ENCODE data around the gene HMGB1. TPM values are rescaled to one million over a fixed set of nuclear protein-coding genes. Genes with fewer than 3 reads are reported as not detected.

Gene HMGB1
- total RNA-seq, 4 donors from 2014 or later, result 169 to 229 (median 218) TPM

DNA sequence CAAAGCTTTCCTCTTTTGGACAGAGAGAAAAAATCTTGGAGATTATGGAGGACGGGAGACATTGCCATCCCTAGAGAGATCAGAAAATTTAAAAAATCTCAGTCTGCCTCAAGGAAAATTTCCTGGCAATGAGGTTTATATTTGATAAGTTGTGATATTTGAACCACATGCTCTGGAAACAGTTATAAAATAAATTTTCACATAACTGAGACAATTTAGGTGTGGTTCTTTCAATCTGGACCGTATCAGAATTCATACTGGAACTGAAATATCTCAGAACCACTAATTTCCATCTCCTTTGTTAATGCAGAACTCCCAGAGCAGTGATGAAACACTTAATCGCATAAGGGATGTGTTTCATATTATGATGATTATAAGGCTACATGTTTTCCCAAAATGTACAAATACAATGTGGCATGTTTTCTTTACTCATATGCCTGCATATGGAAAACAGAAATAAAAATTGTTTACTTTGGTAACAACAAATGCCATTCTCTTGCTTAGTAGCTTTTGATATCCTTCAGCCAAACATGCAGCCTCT, 29.8 kb downstream of the HMGB1 start:
- Histone ChIP-seq H3K4me1 (peaks cover 0 to 9% (median 4%) of the 10 kb centered on the region in 4 donors), H3K36me3 (no peaks in the 10 kb centered on the region), H3K27ac (replicated peaks in 1 of 4) (no peak overlapping the region), H3K4me3 (no peak overlapping the region), H3K9me3 (no peaks in the 10 kb centered on the region), H3K27me3 (no peaks in the 10 kb centered on the region)
- WGBS, result 74% methylated on average over 3 of the region's 3 CpGs
- intact Hi-C loops (cut with DNase I), result no loop called here
- TF ChIP-seq, protein P1, sequence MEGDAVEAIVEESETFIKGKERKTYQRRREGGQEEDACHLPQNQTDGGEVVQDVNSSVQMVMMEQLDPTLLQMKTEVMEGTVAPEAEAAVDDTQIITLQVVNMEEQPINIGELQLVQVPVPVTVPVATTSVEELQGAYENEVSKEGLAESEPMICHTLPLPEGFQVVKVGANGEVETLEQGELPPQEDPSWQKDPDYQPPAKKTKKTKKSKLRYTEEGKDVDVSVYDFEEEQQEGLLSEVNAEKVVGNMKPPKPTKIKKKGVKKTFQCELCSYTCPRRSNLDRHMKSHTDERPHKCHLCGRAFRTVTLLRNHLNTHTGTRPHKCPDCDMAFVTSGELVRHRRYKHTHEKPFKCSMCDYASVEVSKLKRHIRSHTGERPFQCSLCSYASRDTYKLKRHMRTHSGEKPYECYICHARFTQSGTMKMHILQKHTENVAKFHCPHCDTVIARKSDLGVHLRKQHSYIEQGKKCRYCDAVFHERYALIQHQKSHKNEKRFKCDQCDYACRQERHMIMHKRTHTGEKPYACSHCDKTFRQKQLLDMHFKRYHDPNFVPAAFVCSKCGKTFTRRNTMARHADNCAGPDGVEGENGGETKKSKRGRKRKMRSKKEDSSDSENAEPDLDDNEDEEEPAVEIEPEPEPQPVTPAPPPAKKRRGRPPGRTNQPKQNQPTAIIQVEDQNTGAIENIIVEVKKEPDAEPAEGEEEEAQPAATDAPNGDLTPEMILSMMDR (IDR thresholded peaks at IDR 0.05), result no peak
- no peak for TF ChIP-seq POLR2A (IDR thresholded peaks at IDR 0.05; ENCODE audit: low read depth)
- no peak for TF ChIP-seq EP300 (IDR thresholded peaks at IDR 0.05)
- no peak for TF ChIP-seq POLR2AphosphoS5 (IDR thresholded peaks at IDR 0.05)
- no peak for DNase-seq (ENCODE audit: extremely low spot score)

GRCh38 chr13:30431269-30431940, 34.3 kb downstream of the HMGB1 start:
- Histone ChIP-seq H3K27ac (replicated peaks in 1 of 4) (no peak overlapping the region), H3K36me3 (no peaks in the 10 kb centered on the region), H3K27me3 (no peaks in the 10 kb centered on the region), H3K4me3 (no peak overlapping the region), H3K4me1 (peaks cover 0 to 23% (median 11%) of the 10 kb centered on the region in 4 donors), H3K9me3 (no peaks in the 10 kb centered on the region)
- intact Hi-C loops (cut with DNase I), result no loop called here
- TF ChIP-seq POLR2AphosphoS5 (IDR thresholded peaks at IDR 0.05), result no peak
- TF ChIP-seq POLR2A (IDR thresholded peaks at IDR 0.05; ENCODE audit: low read depth), result no peak
- TF ChIP-seq, protein P1 (IDR thresholded peaks at IDR 0.05), result no peak
- no peak for DNase-seq (ENCODE audit: extremely low spot score)
- WGBS, result 54% methylated on average over 2 of the region's 2 CpGs

DNA sequence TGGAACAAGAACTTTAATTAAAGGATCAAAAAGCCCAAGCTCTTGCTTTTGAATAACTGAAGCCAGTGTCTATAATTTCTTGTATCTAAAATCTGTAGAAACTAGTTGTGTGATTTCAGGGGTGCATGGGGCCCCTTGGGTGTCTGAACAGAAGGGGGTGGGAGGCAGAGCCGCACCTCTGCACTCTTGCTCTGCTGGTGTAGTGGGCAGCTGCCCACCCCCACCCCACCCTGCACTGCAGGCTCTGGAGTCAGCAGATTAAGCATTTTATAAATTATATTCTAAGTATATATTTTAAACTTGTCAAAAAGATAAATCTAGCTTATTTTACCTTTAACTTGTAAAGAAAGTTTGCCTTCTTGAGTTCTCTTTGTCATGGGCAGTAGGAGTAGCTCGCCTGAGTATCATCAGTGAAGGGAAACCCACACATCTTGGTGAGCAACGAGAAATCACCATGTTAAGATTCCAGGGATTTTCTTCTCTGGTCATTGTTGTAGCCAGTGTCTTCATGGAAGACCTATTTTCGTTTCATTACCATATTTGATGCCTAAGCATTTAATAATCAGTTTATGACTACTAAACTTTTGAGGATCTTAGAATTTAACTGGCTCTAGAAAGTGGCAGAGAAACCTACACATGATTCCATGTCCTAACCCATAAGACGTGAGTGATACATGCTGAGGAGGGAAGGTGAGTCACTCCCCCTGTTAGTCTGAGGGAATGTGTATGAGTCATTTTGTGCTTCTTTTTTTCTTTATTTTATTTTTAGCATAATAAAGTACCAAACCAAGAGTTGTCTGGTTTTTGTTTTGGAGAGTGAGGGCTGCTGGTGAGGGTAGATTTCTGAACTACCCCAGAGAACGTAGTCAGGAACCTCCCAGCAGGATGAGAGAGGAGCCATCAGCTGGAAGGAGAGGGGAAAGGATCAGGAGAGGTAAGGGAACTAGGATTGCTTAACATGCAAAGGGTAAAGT, 35.7 kb downstream of the HMGB1 start:
- no peaks in the 10 kb centered on the region for H3K36me3 ChIP-seq
- DNase-seq (ENCODE audit: extremely low spot score), result no peak
- H3K27me3 ChIP-seq, result no peaks in the 10 kb centered on the region
- TF ChIP-seq EP300 (IDR thresholded peaks at IDR 0.05) (no peak), POLR2A (IDR thresholded peaks at IDR 0.05; ENCODE audit: low read depth) (no peak), POLR2AphosphoS5 (IDR thresholded peaks at IDR 0.05) (peak in 1 of 2 donors; percentile 61)
- 41% methylated on average over 6 of the region's 6 CpGs for WGBS
- peaks cover 0 to 23% (median 11%) of the 10 kb centered on the region in 4 donors for H3K4me1 ChIP-seq
- intact Hi-C loops (cut with DNase I), result no loop called here
- H3K9me3 ChIP-seq, result no peaks in the 10 kb centered on the region
- H3K4me3 ChIP-seq, result no peak overlapping the region
- H3K27ac ChIP-seq (replicated peaks in 1 of 4), result peak overlapping the region; percentile 2 to 56 (median 35)

DNA sequence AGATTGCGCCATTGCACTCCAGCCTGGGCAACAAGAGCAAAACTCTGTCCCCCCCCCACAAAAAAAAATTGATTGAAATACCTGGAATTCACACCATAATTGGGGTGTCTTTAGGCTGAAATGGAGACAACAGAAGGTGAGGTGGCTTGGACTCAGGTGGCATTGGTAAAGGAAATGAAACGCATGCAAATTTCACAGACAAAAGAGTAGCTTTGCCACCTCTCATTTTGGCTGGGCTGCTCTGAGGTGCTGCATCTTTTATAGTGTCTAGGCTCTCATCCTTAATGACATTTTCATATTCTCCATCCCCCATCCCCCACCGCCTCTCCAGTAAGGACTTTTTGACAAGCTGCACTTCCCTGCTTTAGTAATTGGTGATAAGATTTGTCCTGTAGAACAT, 36.5 kb downstream of the HMGB1 start:
- TF ChIP-seq POLR2A (IDR thresholded peaks at IDR 0.05; ENCODE audit: low read depth) (no peak), POLR2AphosphoS5 (IDR thresholded peaks at IDR 0.05) (no peak), EP300 (IDR thresholded peaks at IDR 0.05) (no peak)
- TF ChIP-seq, protein P1 (IDR thresholded peaks at IDR 0.05), result no peak
- intact Hi-C loops (cut with DNase I), result no loop called here
- H3K9me3 ChIP-seq, result no peaks in the 10 kb centered on the region
- H3K4me3 ChIP-seq, result no peak overlapping the region
- H3K27ac ChIP-seq (replicated peaks in 1 of 4), result no peak overlapping the region
- 91% methylated on average over 3 of the region's 3 CpGs for WGBS
- no peaks in the 10 kb centered on the region for H3K36me3 ChIP-seq
- DNase-seq (ENCODE audit: extremely low spot score), result no peak
- H3K4me1 ChIP-seq, result peaks cover 0 to 23% (median 12%) of the 10 kb centered on the region in 4 donors
- no peaks in the 10 kb centered on the region for H3K27me3 ChIP-seq

- peaks cover 5 to 39% (median 22%) of the 10 kb centered on the region in 4 donors for H3K4me1 ChIP-seq
- H3K9me3 ChIP-seq, result no peaks in the 10 kb centered on the region
- no peaks in the 10 kb centered on the region for H3K36me3 ChIP-seq
- WGBS, result 80% methylated on average over 3 of the region's 3 CpGs
- H3K27ac ChIP-seq (replicated peaks in 1 of 4), result peak overlapping the region in 1 of 4 donors; percentile 10
- TF ChIP-seq EP300 (IDR thresholded peaks at IDR 0.05), result no peak
- TF ChIP-seq POLR2A (IDR thresholded peaks at IDR 0.05; ENCODE audit: low read depth), result no peak
- TF ChIP-seq, protein P1 (IDR thresholded peaks at IDR 0.05), result no peak
- no peak for TF ChIP-seq POLR2AphosphoS5 (IDR thresholded peaks at IDR 0.05)
- intact Hi-C loops (cut with DNase I), result loop anchor here (5.0 kb wide), 2 partner anchors 38 to 117 kb away; partner anchors contain the start of gene KATNAL1
- peak overlapping the region in 1 of 4 donors; percentile 74 for H3K4me3 ChIP-seq
- no peak for DNase-seq (ENCODE audit: extremely low spot score)
- no peaks in the 10 kb centered on the region for H3K27me3 ChIP-seq
Measured at GRCh38 chr13:30423891-30424290, 41.8 kb downstream of the HMGB1 start.
